ENCODE results near the gene KIAA0232.

- no peak for TF ChIP-seq CTCF (IDR thresholded peaks at IDR 0.05)
- TF ChIP-seq POLR2A (IDR thresholded peaks at IDR 0.05), result no peak
Measured at GRCh38 chr4:6813725-6814124, 31.2 kb downstream of the KIAA0232 start.
